ENCODE data around the gene MGST2. TPM values are rescaled to one million over a fixed set of nuclear protein-coding genes. Genes with fewer than 3 reads are reported as not detected.

MGST2 gene
- polyA plus RNA-seq, 1 donor from 2014 or later, result 2.0 TPM

DNA sequence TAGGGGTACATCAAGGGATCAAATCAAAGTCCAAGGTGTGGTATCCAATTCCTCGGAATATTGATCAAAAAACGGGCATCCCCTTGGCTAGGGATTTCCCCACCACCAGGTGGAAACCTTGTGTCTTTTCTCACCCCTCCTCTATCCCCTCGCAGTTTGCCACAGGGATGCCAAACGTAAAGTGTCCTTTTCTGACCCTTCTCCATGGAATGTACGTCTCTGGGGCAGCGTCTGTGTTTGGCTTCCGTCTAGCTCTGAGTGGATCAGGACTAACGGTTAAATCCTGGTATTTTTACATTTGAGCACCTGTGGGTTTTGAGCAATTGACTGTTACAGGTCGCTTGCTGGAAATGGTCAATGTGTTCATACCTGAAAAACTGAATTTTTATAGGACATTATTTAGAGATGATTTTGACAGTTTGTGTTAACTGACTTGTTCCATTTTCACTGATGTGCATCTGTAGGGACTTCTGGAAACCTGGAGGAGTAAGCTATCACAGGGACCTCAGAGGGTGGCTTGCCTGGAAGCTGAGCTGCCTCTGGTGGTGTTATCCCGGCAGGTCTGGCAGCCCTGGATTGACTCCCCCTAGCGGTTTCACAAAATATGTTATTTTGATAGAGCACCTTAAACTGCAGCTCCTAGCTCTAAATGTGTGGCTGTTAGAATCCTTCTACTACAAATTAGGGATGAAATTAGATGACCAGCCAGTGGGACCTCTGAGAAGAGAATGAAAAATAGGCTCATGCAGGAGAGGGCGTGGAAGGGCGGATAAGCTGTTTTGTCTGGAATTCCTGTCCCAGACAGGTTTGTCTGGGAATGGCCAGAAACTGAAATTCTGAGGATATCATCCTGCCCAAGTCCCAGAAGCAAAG, 8.8 kb upstream of the MGST2 start:
- Histone ChIP-seq H3K9ac (ENCODE audit: low read length) (no peak overlapping the region), H4K20me1 (ENCODE audit: insufficient read depth) (no peaks in the 10 kb centered on the region), H3K36me3 (ENCODE audit: insufficient read depth, low read length) (no peaks in the 10 kb centered on the region), H3K9me3 (ENCODE audit: low read length) (no peaks in the 10 kb centered on the region), H3K27me3 (ENCODE audit: insufficient read depth, low read depth, low read length) (no peaks in the 10 kb centered on the region), H3K79me2 (replicated peaks; ENCODE audit: insufficient read depth, low read length) (no peaks in the 10 kb centered on the region), H3K9me2 (ENCODE audit: insufficient read depth, low read length) (no peaks in the 10 kb centered on the region), H3F3A (ENCODE audit: insufficient read depth, low read length, poor library complexity, severe bottlenecking) (no peaks in the 10 kb centered on the region), H2AFZ (ENCODE audit: low read depth, low read length) (no peak overlapping the region), H3K4me2 (ENCODE audit: low read length) (no peak overlapping the region), H3K27ac (ENCODE audit: low read length) (no peak overlapping the region), H3K4me3 (ENCODE audit: low read length) (no peak overlapping the region)
- TF ChIP-seq, protein P1, sequence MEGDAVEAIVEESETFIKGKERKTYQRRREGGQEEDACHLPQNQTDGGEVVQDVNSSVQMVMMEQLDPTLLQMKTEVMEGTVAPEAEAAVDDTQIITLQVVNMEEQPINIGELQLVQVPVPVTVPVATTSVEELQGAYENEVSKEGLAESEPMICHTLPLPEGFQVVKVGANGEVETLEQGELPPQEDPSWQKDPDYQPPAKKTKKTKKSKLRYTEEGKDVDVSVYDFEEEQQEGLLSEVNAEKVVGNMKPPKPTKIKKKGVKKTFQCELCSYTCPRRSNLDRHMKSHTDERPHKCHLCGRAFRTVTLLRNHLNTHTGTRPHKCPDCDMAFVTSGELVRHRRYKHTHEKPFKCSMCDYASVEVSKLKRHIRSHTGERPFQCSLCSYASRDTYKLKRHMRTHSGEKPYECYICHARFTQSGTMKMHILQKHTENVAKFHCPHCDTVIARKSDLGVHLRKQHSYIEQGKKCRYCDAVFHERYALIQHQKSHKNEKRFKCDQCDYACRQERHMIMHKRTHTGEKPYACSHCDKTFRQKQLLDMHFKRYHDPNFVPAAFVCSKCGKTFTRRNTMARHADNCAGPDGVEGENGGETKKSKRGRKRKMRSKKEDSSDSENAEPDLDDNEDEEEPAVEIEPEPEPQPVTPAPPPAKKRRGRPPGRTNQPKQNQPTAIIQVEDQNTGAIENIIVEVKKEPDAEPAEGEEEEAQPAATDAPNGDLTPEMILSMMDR (IDR thresholded peaks at IDR 0.05; ENCODE audit: poor library complexity, severe bottlenecking), result peak; percentile 88
- no peak for TF ChIP-seq POLR2AphosphoS5 (IDR thresholded peaks at IDR 0.05)
- TF ChIP-seq EZH2 (IDR thresholded peaks at IDR 0.05; ENCODE audit: borderline replicate concordance, insufficient read depth, low read length, poor library complexity, severe bottlenecking), result no peak
- TF ChIP-seq MXI1 (conservative IDR thresholded peaks at IDR 0.05; ENCODE audit: poor library complexity, severe bottlenecking), result no peak
- peak; percentile 64 for TF ChIP-seq SMC3 (conservative IDR thresholded peaks at IDR 0.05; ENCODE audit: poor library complexity)
- TF ChIP-seq TAF1 (IDR thresholded peaks at IDR 0.05; ENCODE audit: low read depth), result no peak
- TF ChIP-seq RAD21 (conservative IDR thresholded peaks at IDR 0.05), result peak; percentile 63
- no peak for TF ChIP-seq EP300 (conservative IDR thresholded peaks at IDR 0.05; ENCODE audit: poor library complexity, severe bottlenecking)
- TF ChIP-seq, protein P2, sequence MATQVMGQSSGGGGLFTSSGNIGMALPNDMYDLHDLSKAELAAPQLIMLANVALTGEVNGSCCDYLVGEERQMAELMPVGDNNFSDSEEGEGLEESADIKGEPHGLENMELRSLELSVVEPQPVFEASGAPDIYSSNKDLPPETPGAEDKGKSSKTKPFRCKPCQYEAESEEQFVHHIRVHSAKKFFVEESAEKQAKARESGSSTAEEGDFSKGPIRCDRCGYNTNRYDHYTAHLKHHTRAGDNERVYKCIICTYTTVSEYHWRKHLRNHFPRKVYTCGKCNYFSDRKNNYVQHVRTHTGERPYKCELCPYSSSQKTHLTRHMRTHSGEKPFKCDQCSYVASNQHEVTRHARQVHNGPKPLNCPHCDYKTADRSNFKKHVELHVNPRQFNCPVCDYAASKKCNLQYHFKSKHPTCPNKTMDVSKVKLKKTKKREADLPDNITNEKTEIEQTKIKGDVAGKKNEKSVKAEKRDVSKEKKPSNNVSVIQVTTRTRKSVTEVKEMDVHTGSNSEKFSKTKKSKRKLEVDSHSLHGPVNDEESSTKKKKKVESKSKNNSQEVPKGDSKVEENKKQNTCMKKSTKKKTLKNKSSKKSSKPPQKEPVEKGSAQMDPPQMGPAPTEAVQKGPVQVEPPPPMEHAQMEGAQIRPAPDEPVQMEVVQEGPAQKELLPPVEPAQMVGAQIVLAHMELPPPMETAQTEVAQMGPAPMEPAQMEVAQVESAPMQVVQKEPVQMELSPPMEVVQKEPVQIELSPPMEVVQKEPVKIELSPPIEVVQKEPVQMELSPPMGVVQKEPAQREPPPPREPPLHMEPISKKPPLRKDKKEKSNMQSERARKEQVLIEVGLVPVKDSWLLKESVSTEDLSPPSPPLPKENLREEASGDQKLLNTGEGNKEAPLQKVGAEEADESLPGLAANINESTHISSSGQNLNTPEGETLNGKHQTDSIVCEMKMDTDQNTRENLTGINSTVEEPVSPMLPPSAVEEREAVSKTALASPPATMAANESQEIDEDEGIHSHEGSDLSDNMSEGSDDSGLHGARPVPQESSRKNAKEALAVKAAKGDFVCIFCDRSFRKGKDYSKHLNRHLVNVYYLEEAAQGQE (IDR thresholded peaks at IDR 0.05; ENCODE audit: borderline replicate concordance), result peak; percentile 38

DNA sequence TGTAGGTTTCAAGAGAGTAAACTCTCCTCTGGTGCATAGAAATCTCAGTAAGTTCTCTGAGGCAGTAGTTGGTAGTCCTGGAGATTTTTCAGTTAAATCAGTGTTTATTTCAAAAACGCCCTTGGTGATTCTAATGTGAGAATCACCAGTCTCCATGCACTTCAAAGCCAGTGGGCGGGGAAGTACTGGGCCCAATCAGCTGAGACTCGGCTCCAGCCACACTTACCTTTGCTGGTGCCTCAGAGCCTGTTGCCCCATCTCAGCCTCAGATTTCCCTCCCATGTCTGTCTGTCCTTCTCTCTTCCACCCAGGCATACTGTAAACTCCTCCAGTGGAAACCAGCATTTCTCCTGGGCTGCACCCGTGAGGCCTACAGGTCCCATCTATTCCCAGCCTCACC, 7.4 kb upstream of the MGST2 start:
- TF ChIP-seq SMC3 (conservative IDR thresholded peaks at IDR 0.05; ENCODE audit: poor library complexity), result no peak
- TF ChIP-seq EZH2 (IDR thresholded peaks at IDR 0.05; ENCODE audit: borderline replicate concordance, insufficient read depth, low read length, poor library complexity, severe bottlenecking), result no peak
- TF ChIP-seq RAD21 (conservative IDR thresholded peaks at IDR 0.05), result no peak
- no peak for TF ChIP-seq MXI1 (conservative IDR thresholded peaks at IDR 0.05; ENCODE audit: poor library complexity, severe bottlenecking)
- TF ChIP-seq TAF1 (IDR thresholded peaks at IDR 0.05; ENCODE audit: low read depth), result no peak
- TF ChIP-seq, protein P2 (IDR thresholded peaks at IDR 0.05; ENCODE audit: borderline replicate concordance), result no peak
- TF ChIP-seq EP300 (conservative IDR thresholded peaks at IDR 0.05; ENCODE audit: poor library complexity, severe bottlenecking), result no peak
- TF ChIP-seq, protein P1 (IDR thresholded peaks at IDR 0.05; ENCODE audit: poor library complexity, severe bottlenecking), result no peak
- no peak for TF ChIP-seq POLR2AphosphoS5 (IDR thresholded peaks at IDR 0.05)
- Histone ChIP-seq H3K9me3 (ENCODE audit: low read length) (no peaks in the 10 kb centered on the region), H3F3A (ENCODE audit: insufficient read depth, low read length, poor library complexity, severe bottlenecking) (no peaks in the 10 kb centered on the region), H3K4me3 (ENCODE audit: low read length) (no peak overlapping the region), H3K4me2 (ENCODE audit: low read length) (no peak overlapping the region), H3K27ac (ENCODE audit: low read length) (no peak overlapping the region), H3K36me3 (ENCODE audit: insufficient read depth, low read length) (no peaks in the 10 kb centered on the region), H2AFZ (ENCODE audit: low read depth, low read length) (no peak overlapping the region), H3K79me2 (replicated peaks; ENCODE audit: insufficient read depth, low read length) (no peaks in the 10 kb centered on the region), H3K9me2 (ENCODE audit: insufficient read depth, low read length) (no peaks in the 10 kb centered on the region), H4K20me1 (ENCODE audit: insufficient read depth) (no peaks in the 10 kb centered on the region), H3K9ac (ENCODE audit: low read length) (no peak overlapping the region), H3K27me3 (ENCODE audit: insufficient read depth, low read depth, low read length) (no peaks in the 10 kb centered on the region)

Measured in neural cell (in vitro differentiated cells).